K562 (cell line): ENCODE data around the gene ZNF358. TPM values are rescaled to one million over a fixed set of nuclear protein-coding genes. Genes with fewer than 3 reads are reported as not detected.
A peak's percentile ranks its signal among the peaks of the same experiment; 100 is the strongest.

Source experiments
- ARID1B ChIP-seq: fragments of 450-650 bp; IDR thresholded peaks from 2 replicates; pipeline ENCODE4 v1.6.1; 2016; ENCODE audit warnings: antibody characterized with exemption, mild to moderate bottlenecking, inconsistent platforms
- HNRNPLL ChIP-seq: fragments of 200-400 bp; formaldehyde crosslinking; IDR thresholded peaks from 2 replicates; pipeline ENCODE4 v1.6.1; 2017; ENCODE audit warnings: low read length, low read depth, mild to moderate bottlenecking; ENCODE audit not compliant: poor library complexity, severe bottlenecking
- MBD2 ChIP-seq: sonication (generic); IDR thresholded peaks from 2 replicates; pipeline ENCODE4 v1.6.1; 2016; ENCODE audit warnings: low read depth, borderline replicate concordance
- NFRKB ChIP-seq: fragments of 450-650 bp; IDR thresholded peaks from 2 replicates; pipeline ENCODE4 v1.6.1; 2016; ENCODE audit warnings: low read depth
- PTRF ChIP-seq: fragments of 450-650 bp; IDR thresholded peaks from 2 replicates; pipeline ENCODE4 v1.6.1; 2016; ENCODE audit warnings: mild to moderate bottlenecking, missing genetic modification characterization, missing compliant biosample characterization
- PURB ChIP-seq: sonication (generic); formaldehyde crosslinking; IDR thresholded peaks from 2 replicates; pipeline ENCODE4 v1.9.0; 2021; ENCODE audit warnings: low read depth, mild to moderate bottlenecking, missing genetic modification reagents
- SRF ChIP-seq, 2 experiments: fragments of 250-450, 450-650 bp in 1 of 2; sonication (Bioruptor Pico) in 1 of 2; sonication (generic) in 1 of 2; formaldehyde crosslinking; IDR thresholded peaks; 2 replicates each; pipeline versions ENCODE4 v1.5.0 to v1.5.1; 2020 to 2022; ENCODE audit warnings: mild to moderate bottlenecking in 1 of 2, missing genetic modification reagents in 1 of 2
- TSC22D4 ChIP-seq: fragments of 450-650 bp; IDR thresholded peaks from 2 replicates; pipeline ENCODE4 v1.6.1; 2016; ENCODE audit warnings: missing genetic modification characterization, missing biosample characterization, control low read depth
- ZC3H8 ChIP-seq: fragments of 450-650 bp; IDR thresholded peaks from 2 replicates; pipeline ENCODE4 v1.6.1; 2017
- ZNF561 ChIP-seq: fragments of 450-650 bp; formaldehyde crosslinking; conservative IDR thresholded peaks from 2 replicates; pipeline ENCODE4 v1.4.0; 2020; ENCODE audit warnings: mild to moderate bottlenecking, moderate library complexity
- ZNF644 ChIP-seq: fragments of 200-800 bp; sonication (Bioruptor generic); IDR thresholded peaks from 2 replicates; pipeline ENCODE4 v1.6.1; 2016; ENCODE audit warnings: low read depth, missing genetic modification characterization, missing compliant biosample characterization
- polyA plus RNA-seq, 8 experiments: library from polyadenylated mRNA; depleted of rRNA in 4 of 8; stranded (reverse) in 5 of 8; unstranded in 3 of 8; fragments of >200 nt; fragmentation: Nextera tagmentation in 2 of 8; fragmentation: Illumina TruSeq in 1 of 8; extraction: Ambion mirVana in 2 of 8; extraction: Trizol in 1 of 8; gene quantifications; 2 replicates each; pipeline versions ENCODE4 v1.2.1 to v1.2.3, GENCODE V29; 2011 to 2014; ENCODE audit warnings: inconsistent platforms in 1 of 8, missing spikeins in 1 of 8
- total RNA-seq, 7 experiments: library from RNA; depleted of rRNA in 6 of 7; stranded (reverse); fragments of >200 nt in 6 of 7; fragmentation: Illumina TruSeq in 2 of 7; extraction: Trizol in 2 of 7; gene quantifications; 2 replicates each; pipeline versions ENCODE4 v1.2.1 to v1.2.3, GENCODE V29; 2011 to 2021; ENCODE audit warnings: low replicate concordance in 1 of 7
- TF ChIP-seq, protein P1 (sequence below): fragments of 450-650 bp; IDR thresholded peaks from 2 replicates; pipeline ENCODE4 v1.6.1; 2018; ENCODE audit not compliant: partially characterized antibody
- TF ChIP-seq, protein P2 (sequence below): fragments of 450-650 bp; IDR thresholded peaks from one replicate; pipeline ENCODE4 v1.6.1; 2018; ENCODE audit warnings: mild to moderate bottlenecking, moderate library complexity; ENCODE audit not compliant: partially characterized antibody
- TF ChIP-seq, protein P3 (sequence below), 2 experiments: fragments of 450-650 bp; IDR thresholded peaks; 2 replicates each; pipeline ENCODE4 v1.6.1; 2016
- TF ChIP-seq, protein P4 (sequence below): fragments of 450-650 bp; IDR thresholded peaks from 2 replicates; pipeline ENCODE4 v1.7.1; 2018; ENCODE audit warnings: mild to moderate bottlenecking, low read depth; ENCODE audit not compliant: partially characterized antibody

ZNF358 gene
- total and polyA plus RNA-seq, 9 of the 15 experiments (the other 6 are each of a cell fraction or from before 2014, with no cell fraction given), result 0.04 to 17.2 (median 4.9) TPM

DNA sequence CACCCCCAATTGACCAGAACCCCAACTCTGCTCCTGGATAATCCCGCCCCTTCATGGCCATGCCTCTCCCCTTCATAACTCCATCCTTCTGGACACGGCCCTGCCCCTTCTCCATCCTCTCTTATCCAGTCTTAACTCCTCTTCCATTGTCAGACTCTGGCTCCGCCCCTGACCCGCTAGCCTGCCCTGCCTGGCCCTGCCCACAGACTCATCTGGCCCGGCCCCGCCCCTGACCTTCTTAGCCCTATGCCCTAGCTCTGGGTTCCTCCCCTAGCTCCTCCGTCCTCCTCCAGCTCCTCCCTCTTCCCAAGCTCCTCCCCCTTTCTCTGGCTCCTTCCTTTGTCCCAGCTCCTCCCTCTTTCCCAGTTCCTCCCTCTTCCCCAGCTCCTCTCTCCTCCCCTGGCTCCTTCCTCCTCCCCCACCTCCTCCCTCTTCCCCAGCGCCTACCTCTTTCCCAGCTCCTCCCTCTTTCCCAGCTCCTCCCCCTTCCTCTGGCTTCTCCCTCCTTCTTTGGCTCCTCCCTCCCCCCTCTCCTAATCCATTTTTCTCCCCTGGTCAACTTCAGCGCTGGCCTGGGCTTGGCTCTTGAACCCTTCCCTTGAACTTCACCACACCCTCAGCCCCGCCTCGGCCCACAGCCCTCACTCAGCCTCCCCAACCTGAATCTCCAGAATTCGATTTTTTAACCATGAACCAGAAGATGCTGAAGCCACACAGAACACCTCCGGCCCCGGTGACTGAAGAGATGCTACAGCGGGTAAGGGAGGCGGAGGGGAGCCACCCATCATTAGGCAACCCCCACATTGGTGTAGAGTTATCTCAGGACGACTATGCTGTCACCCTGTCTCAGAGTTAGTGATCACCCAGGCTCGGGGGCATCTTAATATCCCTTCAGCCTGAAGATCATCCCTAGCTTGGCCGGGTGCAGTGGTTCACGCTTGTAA lies 9.2 kb upstream of the ZNF358 start (continued):
- TF ChIP-seq, protein P1, sequence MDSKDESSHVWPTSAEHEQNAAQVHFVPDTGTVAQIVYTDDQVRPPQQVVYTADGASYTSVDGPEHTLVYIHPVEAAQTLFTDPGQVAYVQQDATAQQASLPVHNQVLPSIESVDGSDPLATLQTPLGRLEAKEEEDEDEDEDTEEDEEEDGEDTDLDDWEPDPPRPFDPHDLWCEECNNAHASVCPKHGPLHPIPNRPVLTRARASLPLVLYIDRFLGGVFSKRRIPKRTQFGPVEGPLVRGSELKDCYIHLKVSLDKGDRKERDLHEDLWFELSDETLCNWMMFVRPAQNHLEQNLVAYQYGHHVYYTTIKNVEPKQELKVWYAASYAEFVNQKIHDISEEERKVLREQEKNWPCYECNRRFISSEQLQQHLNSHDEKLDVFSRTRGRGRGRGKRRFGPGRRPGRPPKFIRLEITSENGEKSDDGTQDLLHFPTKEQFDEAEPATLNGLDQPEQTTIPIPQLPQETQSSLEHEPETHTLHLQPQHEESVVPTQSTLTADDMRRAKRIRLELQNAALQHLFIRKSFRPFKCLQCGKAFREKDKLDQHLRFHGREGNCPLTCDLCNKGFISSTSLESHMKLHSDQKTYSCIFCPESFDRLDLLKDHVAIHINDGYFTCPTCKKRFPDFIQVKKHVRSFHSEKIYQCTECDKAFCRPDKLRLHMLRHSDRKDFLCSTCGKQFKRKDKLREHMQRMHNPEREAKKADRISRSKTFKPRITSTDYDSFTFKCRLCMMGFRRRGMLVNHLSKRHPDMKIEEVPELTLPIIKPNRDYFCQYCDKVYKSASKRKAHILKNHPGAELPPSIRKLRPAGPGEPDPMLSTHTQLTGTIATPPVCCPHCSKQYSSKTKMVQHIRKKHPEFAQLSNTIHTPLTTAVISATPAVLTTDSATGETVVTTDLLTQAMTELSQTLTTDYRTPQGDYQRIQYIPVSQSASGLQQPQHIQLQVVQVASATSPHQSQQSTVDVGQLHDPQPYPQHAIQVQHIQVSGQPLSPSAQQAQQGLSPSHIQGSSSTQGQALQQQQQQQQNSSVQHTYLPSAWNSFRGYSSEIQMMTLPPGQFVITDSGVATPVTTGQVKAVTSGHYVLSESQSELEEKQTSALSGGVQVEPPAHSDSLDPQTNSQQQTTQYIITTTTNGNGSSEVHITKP, result peak; percentile 81
- TF ChIP-seq, protein P2, sequence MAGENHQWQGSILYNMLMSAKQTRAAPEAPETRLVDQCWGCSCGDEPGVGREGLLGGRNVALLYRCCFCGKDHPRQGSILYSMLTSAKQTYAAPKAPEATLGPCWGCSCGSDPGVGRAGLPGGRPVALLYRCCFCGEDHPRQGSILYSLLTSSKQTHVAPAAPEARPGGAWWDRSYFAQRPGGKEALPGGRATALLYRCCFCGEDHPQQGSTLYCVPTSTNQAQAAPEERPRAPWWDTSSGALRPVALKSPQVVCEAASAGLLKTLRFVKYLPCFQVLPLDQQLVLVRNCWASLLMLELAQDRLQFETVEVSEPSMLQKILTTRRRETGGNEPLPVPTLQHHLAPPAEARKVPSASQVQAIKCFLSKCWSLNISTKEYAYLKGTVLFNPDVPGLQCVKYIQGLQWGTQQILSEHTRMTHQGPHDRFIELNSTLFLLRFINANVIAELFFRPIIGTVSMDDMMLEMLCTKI, result no peak
- TF ChIP-seq ZNF561, result no peak
- TF ChIP-seq ZC3H8, result peak; percentile 92; the same call in 1 of the 2 replicates
- TF ChIP-seq MBD2, result no peak
- TF ChIP-seq ARID1B, result peak; percentile 79
- TF ChIP-seq NFRKB, result peak; percentile 39; the same call in 1 of the 2 replicates
- no peak for TF ChIP-seq SRF (CRISPR knock-in tag; IDR thresholded peaks at IDR 0.05)
- TF ChIP-seq, protein P3, sequence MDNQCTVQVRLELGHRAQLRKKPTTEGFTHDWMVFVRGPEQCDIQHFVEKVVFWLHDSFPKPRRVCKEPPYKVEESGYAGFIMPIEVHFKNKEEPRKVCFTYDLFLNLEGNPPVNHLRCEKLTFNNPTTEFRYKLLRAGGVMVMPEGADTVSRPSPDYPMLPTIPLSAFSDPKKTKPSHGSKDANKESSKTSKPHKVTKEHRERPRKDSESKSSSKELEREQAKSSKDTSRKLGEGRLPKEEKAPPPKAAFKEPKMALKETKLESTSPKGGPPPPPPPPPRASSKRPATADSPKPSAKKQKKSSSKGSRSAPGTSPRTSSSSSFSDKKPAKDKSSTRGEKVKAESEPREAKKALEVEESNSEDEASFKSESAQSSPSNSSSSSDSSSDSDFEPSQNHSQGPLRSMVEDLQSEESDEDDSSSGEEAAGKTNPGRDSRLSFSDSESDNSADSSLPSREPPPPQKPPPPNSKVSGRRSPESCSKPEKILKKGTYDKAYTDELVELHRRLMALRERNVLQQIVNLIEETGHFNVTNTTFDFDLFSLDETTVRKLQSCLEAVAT (IDR thresholded peaks at IDR 0.05), result peak; percentile 93 to 95
- no peak for TF ChIP-seq PURB (CRISPR knock-in tag)
- no peak for TF ChIP-seq PTRF (tag)
- TF ChIP-seq ZNF644 (tag), result no peak
- TF ChIP-seq HNRNPLL, result peak; percentile 17
- TF ChIP-seq TSC22D4 (tag), result no peak
- TF ChIP-seq, protein P4, sequence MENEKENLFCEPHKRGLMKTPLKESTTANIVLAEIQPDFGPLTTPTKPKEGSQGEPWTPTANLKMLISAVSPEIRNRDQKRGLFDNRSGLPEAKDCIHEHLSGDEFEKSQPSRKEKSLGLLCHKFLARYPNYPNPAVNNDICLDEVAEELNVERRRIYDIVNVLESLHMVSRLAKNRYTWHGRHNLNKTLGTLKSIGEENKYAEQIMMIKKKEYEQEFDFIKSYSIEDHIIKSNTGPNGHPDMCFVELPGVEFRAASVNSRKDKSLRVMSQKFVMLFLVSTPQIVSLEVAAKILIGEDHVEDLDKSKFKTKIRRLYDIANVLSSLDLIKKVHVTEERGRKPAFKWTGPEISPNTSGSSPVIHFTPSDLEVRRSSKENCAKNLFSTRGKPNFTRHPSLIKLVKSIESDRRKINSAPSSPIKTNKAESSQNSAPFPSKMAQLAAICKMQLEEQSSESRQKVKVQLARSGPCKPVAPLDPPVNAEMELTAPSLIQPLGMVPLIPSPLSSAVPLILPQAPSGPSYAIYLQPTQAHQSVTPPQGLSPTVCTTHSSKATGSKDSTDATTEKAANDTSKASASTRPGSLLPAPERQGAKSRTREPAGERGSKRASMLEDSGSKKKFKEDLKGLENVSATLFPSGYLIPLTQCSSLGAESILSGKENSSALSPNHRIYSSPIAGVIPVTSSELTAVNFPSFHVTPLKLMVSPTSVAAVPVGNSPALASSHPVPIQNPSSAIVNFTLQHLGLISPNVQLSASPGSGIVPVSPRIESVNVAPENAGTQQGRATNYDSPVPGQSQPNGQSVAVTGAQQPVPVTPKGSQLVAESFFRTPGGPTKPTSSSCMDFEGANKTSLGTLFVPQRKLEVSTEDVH, result peak; percentile 77
